ENCODE results near the gene RPS26. TPM values are rescaled to one million over a fixed set of nuclear protein-coding genes. Genes with fewer than 3 reads are reported as not detected.

RPS26 gene
- total RNA-seq, 6 donors from 2014 or later, result 15.3 to 570 (median 150) TPM

GRCh38 chr12:56004211-56004610 lies 37.5 kb upstream of the RPS26 start:
- DNase-seq (peak in 1 of 2 donors; percentile 22), ATAC-seq (ENCODE audit: low FRiP score in 2 of 2) (no peak)
- H3K4me3 ChIP-seq, result no peak overlapping the region
- no peaks in the 10 kb centered on the region for H3K27me3 ChIP-seq
- no peak for TF ChIP-seq POLR2AphosphoS5 (IDR thresholded peaks at IDR 0.05)
- no peak for TF ChIP-seq POLR2A (IDR thresholded peaks at IDR 0.05)
- no peak for TF ChIP-seq EP300 (IDR thresholded peaks at IDR 0.05)
- no peak for TF ChIP-seq CTCF (IDR thresholded peaks at IDR 0.05)
- H3K27ac ChIP-seq, result no peak overlapping the region
- no peaks in the 10 kb centered on the region for H3K9me3 ChIP-seq
- peaks cover 0 to 40% (median 18%) of the 10 kb centered on the region in 4 donors for H3K36me3 ChIP-seq
- WGBS, 2 donors, result 92 to 93% methylated on average over 7 to 10 of the region's 10 CpGs
- peaks cover 4 to 28% (median 9%) of the 10 kb centered on the region in 4 donors for H3K4me1 ChIP-seq

- no peak for TF ChIP-seq CTCF (IDR thresholded peaks at IDR 0.05)
- no peak for TF ChIP-seq POLR2AphosphoS5 (IDR thresholded peaks at IDR 0.05)
- no peak for TF ChIP-seq EP300 (IDR thresholded peaks at IDR 0.05)
- no peak for TF ChIP-seq POLR2A (IDR thresholded peaks at IDR 0.05)
- Histone ChIP-seq H3K27me3 (no peaks in the 10 kb centered on the region), H3K27ac (peak overlapping the region; percentile 91 to 96 (median 94)), H3K9me3 (no peaks in the 10 kb centered on the region), H3K4me1 (peaks cover 4 to 14% (median 9%) of the 10 kb centered on the region in 4 donors), H3K4me3 (peak overlapping the region; percentile 79 to 100 (median 94)), H3K36me3 (peaks cover 0 to 20% (median 8%) of the 10 kb centered on the region in 4 donors)
- peak; percentile 63 to 94 for DNase-seq
- 3 to 4% methylated on average over 24 to 27 of the region's 44 CpGs for WGBS, 2 donors
- ATAC-seq (ENCODE audit: low FRiP score in 2 of 2), result peak; percentile 77 to 90
Measured at GRCh38 chr12:56007564-56008559, 33.9 kb upstream of the RPS26 start.

GRCh38 chr12:56010111-56010570 lies 31.6 kb upstream of the RPS26 start:
- TF ChIP-seq POLR2A (IDR thresholded peaks at IDR 0.05) (no peak), POLR2AphosphoS5 (IDR thresholded peaks at IDR 0.05) (no peak), CTCF (IDR thresholded peaks at IDR 0.05) (no peak), EP300 (IDR thresholded peaks at IDR 0.05) (no peak)
- DNase-seq, result no peak
- Histone ChIP-seq H3K27me3 (no peaks in the 10 kb centered on the region), H3K9me3 (no peaks in the 10 kb centered on the region), H3K36me3 (no peaks in the 10 kb centered on the region), H3K4me3 (no peak overlapping the region), H3K27ac (no peak overlapping the region), H3K4me1 (peaks cover 7 to 25% (median 16%) of the 10 kb centered on the region in 4 donors)
- WGBS, 2 donors, result 44 to 57% methylated on average over 2 of the region's 2 CpGs
- ATAC-seq (ENCODE audit: low FRiP score in 2 of 2), result no peak

- ATAC-seq (ENCODE audit: low FRiP score in 2 of 2) (no peak), DNase-seq (no peak)
- H3K27me3 ChIP-seq, result no peaks in the 10 kb centered on the region
- no peak overlapping the region for H3K27ac ChIP-seq
- peaks cover 0 to 2% (median 0%) of the 10 kb centered on the region in 4 donors for H3K36me3 ChIP-seq
- TF ChIP-seq EP300 (IDR thresholded peaks at IDR 0.05) (no peak), POLR2AphosphoS5 (IDR thresholded peaks at IDR 0.05) (no peak), CTCF (IDR thresholded peaks at IDR 0.05) (no peak), POLR2A (IDR thresholded peaks at IDR 0.05) (no peak)
- no peak overlapping the region for H3K4me3 ChIP-seq
- 87 to 93% methylated on average over 2 of the region's 2 CpGs for WGBS, 2 donors
- peaks cover 7 to 24% (median 14%) of the 10 kb centered on the region in 4 donors for H3K4me1 ChIP-seq
- no peaks in the 10 kb centered on the region for H3K9me3 ChIP-seq
Measured at GRCh38 chr12:56011509-56012090, 30.1 kb upstream of the RPS26 start.

All from upper lobe of left lung (tissue), 6 donors.